H1 (cell line): ENCODE data around the gene MREG. TPM values are rescaled to one million over a fixed set of nuclear protein-coding genes. Genes with fewer than 3 reads are reported as not detected.

Experiments
- CTCF ChIA-PET: fragments of 300-600 bp; sonication (Branson Sonifier 250); formaldehyde crosslinking; loops from one replicate; lab custom pipeline; 2021; ENCODE audit not compliant: partially characterized antibody; lab: Charles Lee
- POLR2A ChIA-PET: fragments of 300-600 bp; sonication (Branson Sonifier 250); formaldehyde crosslinking; loops from one replicate; lab custom pipeline; 2021; ENCODE audit warnings: inconsistent platforms; ENCODE audit not compliant: partially characterized antibody; lab: Charles Lee
- DNase-seq, 2 experiments: peaks; one replicate each; pipeline versions ENCODE4 v3.0.0 to v3.0.0-alpha.2; 2010 to 2022; ENCODE audit warnings: low spot score in 2 of 2, low read depth in 1 of 2, mixed read lengths in 1 of 2
- FAIRE-seq: peaks from 2 replicates; lab custom pipeline; 2011; peaks lifted over from hg19 to GRCh38; lab: Jason Lieb, UNC
- H2AFZ ChIP-seq: 2 replicates; pipeline ENCODE4 v1.8.1; 2012; ENCODE audit warnings: low read length, inconsistent platforms
- H2AK5ac ChIP-seq: 2 replicates; pipeline ENCODE4 v1.6.1; 2013; ENCODE audit warnings: low read depth, low read length
- H2BK120ac ChIP-seq: replicated peaks from 2 replicates; pipeline ENCODE3; 2013; ENCODE audit warnings: low read depth, low read length, inconsistent platforms
- H2BK12ac ChIP-seq: 2 replicates; pipeline ENCODE4 v1.6.1; 2013; ENCODE audit warnings: low read depth, low read length
- H2BK15ac ChIP-seq: 2 replicates; pipeline ENCODE4 v1.6.1; 2013; ENCODE audit warnings: low read length
- H2BK20ac ChIP-seq: 2 replicates; pipeline ENCODE4 v1.6.1; 2013; ENCODE audit warnings: low read length
- H2BK5ac ChIP-seq: 2 replicates; pipeline ENCODE4 v1.6.1; 2013; ENCODE audit warnings: low read depth, low read length
- H3K14ac ChIP-seq: 2 replicates; pipeline ENCODE4 v1.6.1; 2013; ENCODE audit warnings: inconsistent platforms; ENCODE audit not compliant: insufficient read length
- H3K18ac ChIP-seq: 2 replicates; pipeline ENCODE4 v1.6.1; 2013; ENCODE audit warnings: low read length; ENCODE audit errors: extremely low read depth
- H3K23ac ChIP-seq: 2 replicates; pipeline ENCODE4 v1.6.1; 2013; ENCODE audit warnings: inconsistent platforms; ENCODE audit not compliant: insufficient read length
- H3K23me2 ChIP-seq: 2 replicates; pipeline ENCODE4 v1.6.1; 2013; ENCODE audit warnings: low read depth, low read length
- H3K27ac ChIP-seq: 2 replicates; pipeline ENCODE4 v1.6.1; 2011; ENCODE audit warnings: low read depth, low read length, inconsistent platforms
- H3K27me3 ChIP-seq, 4 experiments: replicated peaks in 1 of 4; 1 replicate in 1 of 4; 2 replicates in 3 of 4; pipeline versions ENCODE4 v1.6.1 to v1.8.1; 2011 to 2013; ENCODE audit warnings: low read length in 3 of 4, mild to moderate bottlenecking in 3 of 4, inconsistent platforms in 2 of 4, mixed read lengths in 2 of 4, moderate library complexity in 1 of 4; ENCODE audit not compliant: control insufficient read depth in 3 of 4, insufficient read depth in 3 of 4; ENCODE audit errors: extremely low read depth in 1 of 4
- H3K36me3 ChIP-seq, 4 experiments: 2 replicates each; pipeline versions ENCODE4 v1.6.1 to v1.8.1; 2011 to 2013; ENCODE audit warnings: mild to moderate bottlenecking in 4 of 4, low read length in 3 of 4, moderate library complexity in 2 of 4, control low read depth in 1 of 4, inconsistent platforms in 1 of 4; ENCODE audit not compliant: insufficient read depth in 4 of 4, control insufficient read depth in 2 of 4
- H3K4ac ChIP-seq: replicated peaks from 2 replicates; pipeline ENCODE3; 2013; ENCODE audit warnings: low read length, low read depth, mixed read lengths, inconsistent platforms; ENCODE audit not compliant: insufficient read length
- H3K4me1 ChIP-seq, 4 experiments: replicated peaks in 1 of 4; 1 replicate in 1 of 4; 2 replicates in 3 of 4; pipeline versions ENCODE4 v1.6.1 to v1.8.1; 2011 to 2013; ENCODE audit warnings: low read length in 3 of 4, inconsistent platforms in 2 of 4, mixed read lengths in 1 of 4; ENCODE audit not compliant: insufficient read depth in 4 of 4, control insufficient read depth in 3 of 4
- H3K4me2 ChIP-seq, 2 experiments: 2 replicates each; pipeline versions ENCODE4 v1.6.1 to v1.8.1; 2011 to 2013; ENCODE audit warnings: low read depth in 2 of 2, low read length in 2 of 2, control low read depth in 1 of 2, inconsistent platforms in 1 of 2, mild to moderate bottlenecking in 1 of 2; ENCODE audit not compliant: insufficient read depth in 1 of 2
- H3K4me3 ChIP-seq, 4 experiments: fragments of 200-600, 300-600 bp in 1 of 4; sonication (generic), shearing (Covaris generic), sonication (Bioruptor Twin) in 1 of 4; 2 replicates each; pipeline versions ENCODE4 v1.5.1 to v1.8.1; 2011 to 2016; ENCODE audit warnings: low read length in 4 of 4, low read depth in 3 of 4, control low read depth in 2 of 4, inconsistent platforms in 2 of 4, mild to moderate bottlenecking in 2 of 4, mixed read lengths in 1 of 4, moderate library complexity in 1 of 4; ENCODE audit not compliant: insufficient read depth in 2 of 4; ENCODE audit errors: extremely low read depth in 1 of 4
- H3K56ac ChIP-seq: replicated peaks from 2 replicates; pipeline ENCODE3; 2013; ENCODE audit warnings: low read depth, mild to moderate bottlenecking, mixed read lengths, low read length, inconsistent platforms; ENCODE audit not compliant: insufficient read length
- H3K79me1 ChIP-seq: 2 replicates; pipeline ENCODE4 v1.6.1; 2013; ENCODE audit warnings: low read depth, low read length, control low read depth
- H3K79me2 ChIP-seq, 2 experiments: 2 replicates each; pipeline versions ENCODE4 v1.6.1 to v1.8.1; 2012 to 2013; ENCODE audit warnings: low read length in 2 of 2, mild to moderate bottlenecking in 2 of 2, inconsistent platforms in 1 of 2; ENCODE audit not compliant: insufficient read depth in 2 of 2, control insufficient read depth in 1 of 2
- H3K9ac ChIP-seq, 4 experiments: replicated peaks in 1 of 4; 1 replicate in 1 of 4; 2 replicates in 3 of 4; pipeline versions ENCODE4 v1.6.1 to v1.8.1; 2011 to 2013; ENCODE audit warnings: low read depth in 3 of 4, low read length in 3 of 4, control low read depth in 2 of 4, mild to moderate bottlenecking in 2 of 4, moderate library complexity in 2 of 4, inconsistent platforms in 1 of 4; ENCODE audit errors: extremely low read depth in 1 of 4
- H3K9me3 ChIP-seq, 2 experiments: 2 replicates each; pipeline versions ENCODE4 v1.6.1 to v1.8.1; 2012 to 2013; ENCODE audit warnings: mild to moderate bottlenecking in 2 of 2, moderate library complexity in 2 of 2, control low read depth in 1 of 2, inconsistent platforms in 1 of 2, low read depth in 1 of 2, low read length in 1 of 2, mixed read lengths in 1 of 2; ENCODE audit not compliant: insufficient read depth in 2 of 2
- H4K20me1 ChIP-seq, 2 experiments: replicated peaks in 1 of 2; 2 replicates each; pipeline versions ENCODE3 to v1.8.1; 2011 to 2013; ENCODE audit warnings: inconsistent platforms in 2 of 2, low read length in 2 of 2, mild to moderate bottlenecking in 1 of 2; ENCODE audit not compliant: insufficient read depth in 2 of 2, control insufficient read depth in 1 of 2
- H4K5ac ChIP-seq: 2 replicates; pipeline ENCODE4 v1.6.1; 2013; ENCODE audit warnings: low read length, low read depth, mixed read lengths, inconsistent platforms; ENCODE audit not compliant: insufficient read length
- H4K8ac ChIP-seq: 2 replicates; pipeline ENCODE4 v1.8.0; 2013; ENCODE audit warnings: mild to moderate bottlenecking, moderate library complexity, low read length, inconsistent platforms; ENCODE audit not compliant: insufficient read depth; ENCODE audit errors: extremely low read depth
- H4K91ac ChIP-seq: replicated peaks from 2 replicates; pipeline ENCODE3; 2013; ENCODE audit warnings: low read length, mixed read lengths, inconsistent platforms; ENCODE audit not compliant: insufficient read length
- CREB1 ChIP-seq: IDR thresholded peaks from 2 replicates; pipeline ENCODE4 v1.6.1; 2012; ENCODE audit warnings: inconsistent platforms
- SP1 ChIP-seq: IDR thresholded peaks from 2 replicates; pipeline ENCODE4 v1.6.1; 2011; ENCODE audit warnings: low read depth, low read length
- WGBS, 2 experiments: shearing (Covaris generic) in 1 of 2; methylation state at CpG; one replicate each; pipeline versions ENCODE4 v1.1.6 to v1.1.7; 2013 to 2015; ENCODE audit warnings: low lambda C conversion rate in 2 of 2, mixed read lengths in 2 of 2, inconsistent platforms in 1 of 2, low coverage in 1 of 2, missing lambda C conversion rate in 1 of 2; ENCODE audit not compliant: insufficient replicate concordance in 2 of 2, insufficient coverage in 1 of 2, insufficient read length in 1 of 2; ENCODE audit errors: extremely low coverage in 1 of 2, missing lambda C conversion rate in 1 of 2; 5-methylcytosine and 5-hydroxymethylcytosine counted together
- polyA plus RNA-seq, 7 experiments: library from polyadenylated mRNA; depleted of rRNA in 3 of 7; stranded (reverse) in 5 of 7; unstranded in 2 of 7; fragments of >200 nt in 5 of 7; fragments of 200-250 nt in 2 of 7; gene quantifications; 1 replicate in 5 of 7; 2 replicates in 1 of 7; 4 replicates in 1 of 7; pipeline versions ENCODE4 v1.2.1 to v1.2.3, GENCODE V29; 2011 to 2013; ENCODE audit warnings: missing spikeins in 2 of 7, mixed read lengths in 2 of 7
- total RNA-seq: library from RNA; stranded (reverse); fragmentation: NEBNext Ultra II Directional; extraction: Animal tissue kit (Norgen Biotek cat#: 25700); gene quantifications from 2 replicates; pipeline ENCODE4 v1.2.1, GENCODE V29; 2021

The MREG gene
- total and polyA plus RNA-seq, 2 of the 8 experiments (the other 6 are each of a cell fraction or from before 2014, with no cell fraction given): 7.5 to 31.9 TPM

DNA sequence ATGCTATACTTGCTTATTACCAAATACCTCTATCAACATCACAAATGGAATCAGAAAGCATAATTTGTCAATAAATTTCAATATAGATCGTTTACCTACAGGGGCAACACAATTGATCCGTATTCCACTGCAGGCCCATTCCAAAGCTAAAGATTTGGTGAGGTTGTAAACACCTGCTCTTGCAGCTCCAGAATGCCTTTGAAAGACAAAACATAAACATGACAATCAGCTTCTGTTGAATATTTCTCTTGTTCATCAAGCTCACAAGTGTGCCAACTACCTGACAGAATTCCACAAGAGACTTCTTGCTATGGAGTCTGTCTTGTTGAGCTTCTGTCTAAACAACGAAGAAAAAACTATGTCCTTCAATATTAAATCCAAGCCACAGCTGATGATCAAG, 38.0 kb upstream of the MREG start:
- peak; percentile 60 for FAIRE-seq

More for the DNA sequence above, 38.0 kb upstream of the MREG start:
- Histone ChIP-seq H3K9me3 (no peaks in the 10 kb centered on the region), H3K56ac (no peak overlapping the region), H3K27me3 (no peaks in the 10 kb centered on the region), H2BK5ac (no peak overlapping the region), H3K18ac (no peak overlapping the region), H3K4ac (no peak overlapping the region), H3K4me3 (no peak overlapping the region), H3K14ac (no peak overlapping the region), H3K27ac (no peak overlapping the region), H3K79me1 (no peaks in the 10 kb centered on the region), H2AFZ (no peak overlapping the region), H3K4me1 (peaks cover 0 to 8% (median under 1%) of the 10 kb centered on the region in 4 experiments; a peak in 1 of 7 replicates), H3K9ac (no peak overlapping the region), H3K79me2 (no peaks in the 10 kb centered on the region), H2BK20ac (no peak overlapping the region), H4K20me1 (no peaks in the 10 kb centered on the region), H3K23me2 (no peaks in the 10 kb centered on the region), H3K23ac (no peak overlapping the region), H3K36me3 (peaks cover 0 to 4% (median 1%) of the 10 kb centered on the region in 4 experiments; a peak in 2 of 8 replicates), H2AK5ac (no peak overlapping the region), H4K5ac (peak overlapping the region; percentile 51)
- ChIA-PET POLR2A (interaction anchor here (0.6 to 2.2 kb wide), 9 partner anchors 12 to 581 kb away, joined by 3 to 10 read pairs (median 3); partner anchors contain the start of genes PECR, RPL37A and TMEM169), CTCF (interaction anchor here (0.7 to 2.6 kb wide), 3 partner anchors 17 to 256 kb away, joined by 3 to 7 read pairs (median 4); no protein-coding TSS in a partner anchor)
- TF ChIP-seq SP1 (0 out of 2 replicates have a peak, but pooled peaks have one; percentile 30), CREB1 (no peak)
- TF ChIP-seq, all 59 proteins: peak for 1
- 83% methylated on average over 3 of the region's 3 CpGs; no CpG with 5 or more reads in 1 of the 2 experiments for WGBS, 2 experiments
- Histone ChIP-seq H4K8ac (no peak overlapping the region), H2BK12ac (no peak overlapping the region), H3K4me2 (peak overlapping the region; percentile 24 to 50; a peak in 3 of 4 replicates), H2BK120ac (no peak overlapping the region), H2BK15ac (no peak overlapping the region), H4K91ac (no peak overlapping the region)
- DNase-seq: no peak
